Adrenal gland (tissue), 12 donors: ENCODE data around the gene SLC6A3. TPM values are rescaled to one million over a fixed set of nuclear protein-coding genes. Genes with fewer than 3 reads are reported as not detected.

Experiments used
- DNase-seq, 7 donors: peaks; one replicate each; pipeline ENCODE4 v3.0.0-alpha.2; 2019 to 2020
- H3K27ac ChIP-seq, 5 donors: fragments of 200-600 bp; sonication (generic) in 4 of 5; 1 replicate in 3 of 5; 2 replicates in 2 of 5; pipeline versions ENCODE4 v1.5.1 to v1.8.0; 2016 to 2020; ENCODE audit warnings: mild to moderate bottlenecking in 1 of 5
- H3K27me3 ChIP-seq: fragments of 200-600 bp; 2 replicates; pipeline ENCODE4 v1.8.0; 2021
- H3K36me3 ChIP-seq, 2 donors: fragments of 200-600 bp; replicated peaks in 1 of 2; 1 replicate in 1 of 2; 2 replicates in 1 of 2; pipeline versions ENCODE4 v1.5.1 to v1.8.0; 2018 to 2022
- H3K4me1 ChIP-seq, 2 donors: fragments of 200-600 bp; replicated peaks in 1 of 2; 1 replicate in 1 of 2; 2 replicates in 1 of 2; pipeline versions ENCODE4 v1.5.1 to v1.8.0; 2018 to 2021
- H3K4me3 ChIP-seq, 4 donors: fragments of 200-600 bp; sonication (generic) in 3 of 4; one replicate each; pipeline ENCODE4 v1.5.1; 2016 to 2018
- H3K9me3 ChIP-seq, 3 donors: fragments of 200-600 bp; sonication (generic) in 1 of 3; replicated peaks in 1 of 3; 1 replicate in 2 of 3; 2 replicates in 1 of 3; pipeline versions ENCODE4 v1.5.1 to v1.8.0; 2016 to 2021
- CTCF ChIP-seq, 6 experiments: fragments of 450-650 bp in 4 of 6; fragments of 200-600 bp in 2 of 6; sonication (generic) in 1 of 6; IDR thresholded peaks; 1 replicate in 5 of 6; 2 replicates in 1 of 6; pipeline versions ENCODE4 v1.5.1 to v1.8.0; 2016 to 2021; ENCODE audit warnings: antibody characterized with exemption in 6 of 6, mild to moderate bottlenecking in 2 of 6, moderate library complexity in 1 of 6
- POLR2A ChIP-seq, 2 donors: fragments of 450-650 bp; IDR thresholded peaks; one replicate each; pipeline ENCODE4 v1.6.1; 2017; ENCODE audit warnings: antibody characterized with exemption in 2 of 2, mild to moderate bottlenecking in 2 of 2, moderate library complexity in 1 of 2
- WGBS, 4 donors: extraction: QIAGEN DNeasy Blood & Tissue Kit in 2 of 4; methylation state at CpG; one replicate each; pipeline versions ENCODE4 v1.1.5 to v1.1.7; 2013 to 2017; 5-methylcytosine and 5-hydroxymethylcytosine counted together
- intact Hi-C, 2 donors: fragments of 100-400 bp; cut with DNase I; formaldehyde crosslinking; loops; one replicate each; pipeline versions ENCODE4 v1.14.1 to v1.15.0; 2022 to 2023
- polyA plus RNA-seq, 3 donors: library from polyadenylated mRNA; stranded (reverse); fragments of 200-250 nt in 2 of 3; fragments of 350-450 nt in 1 of 3; fragmentation: Illumina TruSeq in 1 of 3; extraction: RNeasy Lipid Tissue Mini Kit (QIAGEN cat#74804) in 1 of 3; gene quantifications; one replicate each; pipeline ENCODE4 v1.2.3, GENCODE V29; 2013 to 2014
- total RNA-seq, 9 donors: library from RNA; depleted of rRNA in 4 of 9; stranded (reverse); fragments of >200 nt in 4 of 9; fragments of 120-200 nt in 1 of 9; fragmentation: NEBNext Ultra II Directional in 1 of 9; extraction: Animal tissue kit (Norgen Biotek cat#: 25700) in 1 of 9; gene quantifications; one replicate each; pipeline versions ENCODE4 v1.1.0 to v1.2.4, GENCODE V29; 2013 to 2023
- donor health status: healthy with polysubstance abuse.
- donor health status: Bipolar disorder and iron deficiency.
- donor health status: DM: yes; HTN: yes; CAD: no.
- donor health status: DM: no; HTN: no; CAD: no.
- donor health status: DM: no; HTN: no; CAD: no.
- donor health status: DM: yes; HTN: yes; CAD: no.

Gene SLC6A3
- total and polyA plus RNA-seq, 12 donors, result 0.10 TPM; not detected in 11

- Histone ChIP-seq H3K27ac (no peak overlapping the region), H3K36me3 (peaks cover 0 to 33% of the 10 kb centered on the region in 2 donors), H3K27me3 (no peaks in the 10 kb centered on the region), H3K9me3 (no peaks in the 10 kb centered on the region), H3K4me1 (no peaks in the 10 kb centered on the region), H3K4me3 (no peak overlapping the region)
- TF ChIP-seq CTCF (IDR thresholded peaks at IDR 0.05) (no peak), POLR2A (IDR thresholded peaks at IDR 0.05) (no peak)
- WGBS, 4 donors, result 92 to 97% (median 93%) methylated on average over 3 to 14 of the region's 14 CpGs
- intact Hi-C loops, result no loop called here
- no peak for DNase-seq
Measured at GRCh38 chr5:1464096-1464446, 18.8 kb upstream of the SLC6A3 start.

- intact Hi-C loops, result no loop called here
- Histone ChIP-seq H3K4me1 (no peaks in the 10 kb centered on the region), H3K27me3 (no peaks in the 10 kb centered on the region), H3K4me3 (no peak overlapping the region), H3K27ac (no peak overlapping the region), H3K36me3 (peaks cover 0 to 33% of the 10 kb centered on the region in 2 donors), H3K9me3 (no peaks in the 10 kb centered on the region)
- TF ChIP-seq CTCF (IDR thresholded peaks at IDR 0.05) (no peak), POLR2A (IDR thresholded peaks at IDR 0.05) (no peak)
- 93 to 96% (median 95%) methylated on average over 41 to 46 of the region's 46 CpGs for WGBS, 4 donors
- no peak for DNase-seq
Measured at GRCh38 chr5:1463326-1464095, 18.3 kb upstream of the SLC6A3 start.

GRCh38 chr5:1462358-1462757 is 17.1 kb upstream of the SLC6A3 start:
- H3K27ac ChIP-seq, result no peak overlapping the region
- no peaks in the 10 kb centered on the region for H3K9me3 ChIP-seq
- peaks cover 0 to 33% of the 10 kb centered on the region in 2 donors for H3K36me3 ChIP-seq
- H3K4me1 ChIP-seq, result no peaks in the 10 kb centered on the region
- no peaks in the 10 kb centered on the region for H3K27me3 ChIP-seq
- DNase-seq, result peak in 1 of 7 donors; percentile 70
- 89 to 93% (median 92%) methylated on average over 14 to 20 of the region's 20 CpGs for WGBS, 4 donors
- no peak overlapping the region for H3K4me3 ChIP-seq
- TF ChIP-seq POLR2A (IDR thresholded peaks at IDR 0.05) (no peak), CTCF (IDR thresholded peaks at IDR 0.05) (no peak)
- intact Hi-C loops, result no loop called here

GRCh38 chr5:1461396-1461795 is 16.2 kb upstream of the SLC6A3 start:
- intact Hi-C loops, result no loop called here
- WGBS, 4 donors, result 96 to 97% (median 97%) methylated on average over 10 of the region's 10 CpGs
- DNase-seq, result no peak
- peaks cover 0 to 31% of the 10 kb centered on the region in 2 donors for H3K36me3 ChIP-seq
- H3K4me1 ChIP-seq, result no peaks in the 10 kb centered on the region
- no peak for TF ChIP-seq CTCF (IDR thresholded peaks at IDR 0.05)
- TF ChIP-seq POLR2A (IDR thresholded peaks at IDR 0.05), result no peak
- no peak overlapping the region for H3K4me3 ChIP-seq
- no peak overlapping the region for H3K27ac ChIP-seq
- H3K9me3 ChIP-seq, result no peaks in the 10 kb centered on the region
- no peaks in the 10 kb centered on the region for H3K27me3 ChIP-seq
